GM12864 (cell line): ENCODE results near the gene L1TD1.

Source experiments
- DNase-seq: peaks from one replicate; pipeline ENCODE4 v3.0.0-alpha.2; 2011; ENCODE audit warnings: low read depth
- H3K4me3 ChIP-seq: 2 replicates; pipeline ENCODE4 v1.5.1; 2011; ENCODE audit warnings: mild to moderate bottlenecking, low read depth, low read length, control low read depth
- CTCF ChIP-seq: IDR thresholded peaks from 2 replicates; pipeline ENCODE4 v1.5.1; 2011; ENCODE audit warnings: low read depth, mild to moderate bottlenecking, moderate library complexity, low read length, control low read depth, inconsistent platforms; ENCODE audit errors: missing control alignments

L1TD1 gene

GRCh38 chr1:62247391-62248168, 52.9 kb downstream of the L1TD1 start:
- DNase-seq = no peak
- TF ChIP-seq CTCF = no peak
- H3K4me3 ChIP-seq = no peak overlapping the region

GRCh38 chr1:62250126-62250726, 55.6 kb downstream of the L1TD1 start:
- TF ChIP-seq CTCF = no peak
- no peak for DNase-seq
- no peak overlapping the region for H3K4me3 ChIP-seq

GRCh38 chr1:62259551-62259950, 64.9 kb downstream of the L1TD1 start:
- no peak overlapping the region for H3K4me3 ChIP-seq
- no peak for DNase-seq
- TF ChIP-seq CTCF = no peak

DNA sequence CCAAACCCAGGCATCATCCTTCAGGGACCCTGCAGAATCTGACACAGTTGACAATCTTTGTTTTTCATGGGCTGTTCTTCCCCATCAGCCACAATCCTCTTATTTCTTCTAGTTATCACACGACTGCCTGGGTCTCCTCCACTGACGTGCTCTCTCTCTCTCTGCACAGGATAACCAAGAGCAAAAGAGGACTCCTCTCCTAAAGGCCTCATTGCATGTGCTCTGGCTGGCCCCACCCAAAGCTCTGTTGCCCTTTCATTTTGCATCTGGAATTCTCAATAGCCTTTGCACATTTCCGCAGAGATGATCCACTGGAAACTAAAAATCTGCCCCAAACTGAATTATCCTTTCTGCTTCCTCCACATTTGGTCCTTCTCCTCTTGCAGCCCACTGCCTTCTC, 66.0 kb downstream of the L1TD1 start:
- no peak for DNase-seq
- TF ChIP-seq CTCF = no peak
- no peak overlapping the region for H3K4me3 ChIP-seq
